AG04449 (cell line): ENCODE data around the gene RFX4.

Experiments used
- CTCF ChIA-PET: fragments of 350-600 bp; formaldehyde crosslinking; extraction: SDS; loops from one replicate; lab custom pipeline; 2021; ENCODE audit warnings: antibody characterized with exemption; lab: Yijun Ruan, JAX
- POLR2A ChIA-PET: fragments of 400-600, 350-600 bp; formaldehyde crosslinking; extraction: SDS; loops from one replicate; lab custom pipeline; 2020; ENCODE audit warnings: antibody characterized with exemption, inconsistent platforms; lab: Yijun Ruan, JAX
- DNase-seq: peaks from one replicate; pipeline ENCODE4 v3.0.0-alpha.2; 2010; ENCODE audit warnings: low read depth, low spot score
- H3K4me3 ChIP-seq: 2 replicates; pipeline ENCODE4 v1.5.1; 2011; ENCODE audit warnings: low read depth, mild to moderate bottlenecking, control low read depth, low read length
- CTCF ChIP-seq: IDR thresholded peaks from one replicate; pipeline ENCODE4 v1.5.1; 2011; ENCODE audit warnings: mild to moderate bottlenecking, moderate library complexity, low read length, control low read depth, inconsistent platforms; ENCODE audit not compliant: insufficient read depth; ENCODE audit errors: missing control alignments

Gene RFX4

GRCh38 chr12:106586803-106587684 is 4.2 kb downstream of the RFX4 start:
- ChIA-PET POLR2A (no interaction called here), CTCF (no interaction called here)
- TF ChIP-seq CTCF = no peak
- no peak for DNase-seq
- H3K4me3 ChIP-seq = no peak overlapping the region

- no peak for DNase-seq
- POLR2A ChIA-PET = no interaction called here
- TF ChIP-seq CTCF = no peak
- CTCF ChIA-PET = no interaction called here
- no peak overlapping the region for H3K4me3 ChIP-seq
These were observed 6.0 kb downstream of the RFX4 start for GRCh38 chr12:106588771-106589170.

GRCh38 chr12:106590601-106591000 is 7.8 kb downstream of the RFX4 start:
- TF ChIP-seq CTCF = no peak
- no peak for DNase-seq
- ChIA-PET CTCF (interaction anchor here (1.4 kb wide), 1 partner anchor 11 kb away, joined by 4 read pairs; no protein-coding TSS in a partner anchor), POLR2A (no interaction called here)
- no peak overlapping the region for H3K4me3 ChIP-seq

- DNase-seq = no peak
- POLR2A ChIA-PET = no interaction called here
- TF ChIP-seq CTCF = no peak
- no peak overlapping the region for H3K4me3 ChIP-seq
- CTCF ChIA-PET = no interaction called here
These were observed 11.6 kb downstream of the RFX4 start for GRCh38 chr12:106594447-106594846.

- H3K4me3 ChIP-seq = no peak overlapping the region
- CTCF ChIA-PET = no interaction called here
- POLR2A ChIA-PET = no interaction called here
- TF ChIP-seq CTCF = no peak
- no peak for DNase-seq
These were observed 12.5 kb downstream of the RFX4 start for GRCh38 chr12:106595268-106595667.

- POLR2A ChIA-PET = no interaction called here
These were observed 15.2 kb downstream of the RFX4 start for GRCh38 chr12:106598003-106598402.

More at GRCh38 chr12:106598003-106598402, 15.2 kb downstream of the RFX4 start:
- no peak for DNase-seq
- CTCF ChIA-PET = no interaction called here
- H3K4me3 ChIP-seq = no peak overlapping the region
- TF ChIP-seq CTCF = no peak
